ENCODE data around the gene CDH10. TPM values are rescaled to one million over a fixed set of nuclear protein-coding genes. Genes with fewer than 3 reads are reported as not detected.

CDH10 gene
- under 1 TPM in 2 of 4 donors, not detected in 2; 0.32 to 0.78 TPM for polyA plus RNA-seq
- long read RNA-seq, donor 1, result 0 reads
- long read RNA-seq, donor 2, result 0 reads
- long read RNA-seq, donor 3, partial matches to known transcripts, result 0 of 1 reads
- long read RNA-seq, donor 3, other reads (novel, unspliced or antisense), result 0 of 1 reads
- long read RNA-seq, donor 4, result 0 reads
- long read RNA-seq, donor 5, result 0 reads
- long read RNA-seq, donor 6, result 0 reads
- long read RNA-seq, donor 7, result 0 reads
- long read RNA-seq, donor 8, result 0 reads
- long read RNA-seq, donor 9, result 0 reads
- long read RNA-seq, donor 10, result 0 reads

DNA sequence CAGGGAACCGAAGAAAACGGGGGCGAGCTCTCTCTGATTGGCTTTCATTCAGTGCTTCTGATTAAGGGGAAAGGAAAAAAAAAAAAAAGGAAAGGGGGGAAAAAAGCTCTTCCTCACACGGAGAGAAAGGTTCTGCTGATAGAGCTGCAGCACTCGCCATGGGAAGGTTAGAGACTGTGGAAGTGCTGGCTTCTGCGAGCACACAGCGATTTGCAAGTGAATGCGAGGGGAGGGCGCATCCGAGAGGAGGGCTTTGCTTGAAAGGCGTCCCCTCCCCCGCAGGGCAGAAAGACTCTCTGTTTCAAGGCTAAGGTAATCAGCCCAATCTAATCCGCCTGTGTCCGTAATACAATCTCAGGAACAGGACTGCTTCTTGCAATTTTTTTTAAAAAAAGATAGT lies at the start of gene CDH10:
Gene CDH10 (minus strand): TSS at position 218 of the 400 bp plus-strand sequence. CDS start 51,488 bp downstream, outside the sequence.
- 2 to 8% (median 6%) methylated on average over 14 of the region's 14 CpGs for WGBS, 3 donors
- FAIRE-seq (no peak), DNase-seq (peak in 1 of 2 donors; percentile 9)
- H3K4me3 ChIP-seq (ENCODE audit: low read depth in 1 of 3, low read length in 3 of 3), result peak within 1 kb of the TSS in 1 of 3 donors; percentile 23
- no peaks in the 10 kb centered on the region for H3K4me1 ChIP-seq (ENCODE audit: control insufficient read depth in 3 of 3, insufficient read depth in 2 of 3, low read depth in 1 of 3, low read length in 2 of 3)
- peaks cover 0 to 8% (median 0%) of the 10 kb centered on the region in 3 donors for H3K27me3 ChIP-seq (ENCODE audit: control insufficient read depth in 3 of 3, insufficient read depth in 3 of 3, low read length in 3 of 3)
- H3K36me3 ChIP-seq (ENCODE audit: control insufficient read depth in 3 of 3, insufficient read depth in 2 of 3, low read depth in 1 of 3, low read length in 3 of 3), result no peaks in the 10 kb centered on the region
- H3K9me3 ChIP-seq (ENCODE audit: control insufficient read depth in 2 of 2, insufficient read depth in 1 of 2, low read depth in 1 of 2, low read length in 1 of 2), result no peaks in the 10 kb centered on the region
- no peak within 1 kb of the TSS for H3K27ac ChIP-seq (ENCODE audit: low read depth in 1 of 3, low read length in 2 of 3)

DNA sequence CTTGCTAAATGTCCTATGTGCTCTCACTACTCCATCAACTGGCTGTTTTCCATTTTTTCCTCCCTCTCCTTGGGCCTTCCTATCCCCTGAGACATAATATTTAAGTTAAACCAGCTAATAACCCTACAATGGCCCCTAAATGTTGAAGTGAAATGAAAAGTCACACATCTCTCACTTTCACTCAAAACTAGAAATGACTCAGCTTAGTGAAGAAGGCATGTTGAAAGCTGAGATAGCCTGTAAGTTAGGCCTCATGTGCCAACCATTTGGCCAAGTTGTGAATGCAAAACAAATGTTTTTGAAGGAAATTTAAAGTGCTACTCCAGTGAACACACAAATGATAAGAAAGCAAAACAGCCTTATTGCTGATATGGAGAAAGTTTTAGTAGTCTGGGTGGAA lies 48.8 kb upstream of the CDH10 start:
- no peak overlapping the region for H3K27ac ChIP-seq (ENCODE audit: low read depth in 1 of 3, low read length in 2 of 3)
- H3K4me3 ChIP-seq (ENCODE audit: low read depth in 1 of 3, low read length in 3 of 3), result no peak overlapping the region
- no peaks in the 10 kb centered on the region for H3K36me3 ChIP-seq (ENCODE audit: control insufficient read depth in 3 of 3, insufficient read depth in 2 of 3, low read depth in 1 of 3, low read length in 3 of 3)
- H3K4me1 ChIP-seq (ENCODE audit: control insufficient read depth in 3 of 3, insufficient read depth in 2 of 3, low read depth in 1 of 3, low read length in 2 of 3), result no peaks in the 10 kb centered on the region
- FAIRE-seq (no peak), DNase-seq (no peak)
- no peaks in the 10 kb centered on the region for H3K27me3 ChIP-seq (ENCODE audit: control insufficient read depth in 3 of 3, insufficient read depth in 3 of 3, low read length in 3 of 3)
- H3K9me3 ChIP-seq (ENCODE audit: control insufficient read depth in 2 of 2, insufficient read depth in 1 of 2, low read depth in 1 of 2, low read length in 1 of 2), result no peaks in the 10 kb centered on the region

DNA sequence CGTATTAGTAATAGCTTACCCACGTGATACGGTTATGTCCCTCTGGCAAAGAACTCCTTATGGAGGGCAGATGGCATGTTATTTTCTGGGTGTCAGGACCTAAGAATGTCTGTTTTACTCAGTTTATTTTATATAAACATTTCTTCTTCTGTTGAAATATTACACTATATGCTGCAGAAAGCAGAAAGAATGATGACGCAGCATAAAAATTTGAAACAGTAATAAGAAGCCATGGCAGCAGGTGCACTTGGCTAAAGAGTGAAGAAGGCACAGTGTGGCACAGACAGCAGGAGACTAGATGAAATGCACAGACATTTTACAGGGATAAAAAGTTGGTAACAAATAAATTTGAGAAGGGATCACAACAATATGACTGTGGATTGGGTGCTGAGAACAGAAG lies 46.3 kb upstream of the CDH10 start:
- Histone ChIP-seq H3K27ac (ENCODE audit: low read depth in 1 of 3, low read length in 2 of 3) (no peak overlapping the region), H3K9me3 (ENCODE audit: control insufficient read depth in 2 of 2, insufficient read depth in 1 of 2, low read depth in 1 of 2, low read length in 1 of 2) (peaks cover 5 to 17% of the 10 kb centered on the region in 2 donors), H3K4me1 (ENCODE audit: control insufficient read depth in 3 of 3, insufficient read depth in 2 of 3, low read depth in 1 of 3, low read length in 2 of 3) (no peaks in the 10 kb centered on the region), H3K36me3 (ENCODE audit: control insufficient read depth in 3 of 3, insufficient read depth in 2 of 3, low read depth in 1 of 3, low read length in 3 of 3) (no peaks in the 10 kb centered on the region), H3K27me3 (ENCODE audit: control insufficient read depth in 3 of 3, insufficient read depth in 3 of 3, low read length in 3 of 3) (no peaks in the 10 kb centered on the region), H3K4me3 (ENCODE audit: low read depth in 1 of 3, low read length in 3 of 3) (no peak overlapping the region)
- FAIRE-seq (no peak), DNase-seq (no peak)
- WGBS, 3 donors, result 81 to 93% (median 93%) methylated on average over 4 of the region's 4 CpGs

DNA sequence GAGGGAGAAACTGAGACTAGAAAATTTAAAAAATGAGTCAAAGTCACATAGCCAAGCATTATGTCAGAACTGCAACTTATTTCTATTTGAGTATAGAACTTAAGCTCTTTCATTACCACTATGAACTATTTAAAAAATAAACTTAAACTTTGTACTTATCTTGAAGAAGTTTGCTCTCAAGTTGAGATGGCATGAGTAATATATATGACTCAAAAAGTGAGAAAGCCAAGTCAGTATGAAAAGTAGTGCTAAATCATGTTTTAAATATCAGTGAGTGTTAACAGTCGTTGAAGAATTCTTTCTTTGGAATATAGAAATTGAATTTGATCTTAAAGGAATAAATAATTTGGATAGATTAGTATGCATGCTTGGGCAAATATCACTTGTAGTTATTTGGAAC lies 36.3 kb upstream of the CDH10 start:
- no peaks in the 10 kb centered on the region for H3K36me3 ChIP-seq (ENCODE audit: control insufficient read depth in 3 of 3, insufficient read depth in 2 of 3, low read depth in 1 of 3, low read length in 3 of 3)
- no peaks in the 10 kb centered on the region for H3K27me3 ChIP-seq (ENCODE audit: control insufficient read depth in 3 of 3, insufficient read depth in 3 of 3, low read length in 3 of 3)
- H3K4me3 ChIP-seq (ENCODE audit: low read depth in 1 of 3, low read length in 3 of 3), result no peak overlapping the region
- no peaks in the 10 kb centered on the region for H3K4me1 ChIP-seq (ENCODE audit: control insufficient read depth in 3 of 3, insufficient read depth in 2 of 3, low read depth in 1 of 3, low read length in 2 of 3)
- 54 to 71% (median 61%) methylated on average over 1 of the region's 1 CpG for WGBS, 3 donors
- no peak overlapping the region for H3K27ac ChIP-seq (ENCODE audit: low read depth in 1 of 3, low read length in 2 of 3)
- no peak for DNase-seq
- H3K9me3 ChIP-seq (ENCODE audit: control insufficient read depth in 2 of 2, insufficient read depth in 1 of 2, low read depth in 1 of 2, low read length in 1 of 2), result peaks cover 0 to 9% of the 10 kb centered on the region in 2 donors
- no peak for FAIRE-seq

DNA sequence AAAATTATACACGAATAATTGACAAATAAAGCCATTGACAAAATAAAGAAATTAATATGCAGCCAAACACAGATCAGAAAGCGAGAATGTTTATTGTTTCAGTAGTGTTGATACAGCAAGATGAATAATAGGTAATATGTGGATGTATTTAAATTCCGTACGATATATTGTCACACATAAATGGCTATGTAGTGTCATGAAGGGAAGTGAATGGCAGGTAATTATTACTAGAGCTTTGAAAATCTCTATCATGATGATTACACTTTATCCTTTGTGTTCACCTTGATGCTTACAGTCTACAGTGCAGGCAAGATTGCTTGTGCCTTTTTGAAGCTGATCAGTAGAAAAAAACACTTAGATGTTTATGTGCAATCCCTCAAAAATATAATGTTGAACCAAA lies 23.3 kb upstream of the CDH10 start:
- Histone ChIP-seq H3K36me3 (ENCODE audit: control insufficient read depth in 3 of 3, insufficient read depth in 2 of 3, low read depth in 1 of 3, low read length in 3 of 3) (no peaks in the 10 kb centered on the region), H3K4me3 (ENCODE audit: low read depth in 1 of 3, low read length in 3 of 3) (no peak overlapping the region), H3K27me3 (ENCODE audit: control insufficient read depth in 3 of 3, insufficient read depth in 3 of 3, low read length in 3 of 3) (no peaks in the 10 kb centered on the region), H3K9me3 (ENCODE audit: control insufficient read depth in 2 of 2, insufficient read depth in 1 of 2, low read depth in 1 of 2, low read length in 1 of 2) (no peaks in the 10 kb centered on the region), H3K4me1 (ENCODE audit: control insufficient read depth in 3 of 3, insufficient read depth in 2 of 3, low read depth in 1 of 3, low read length in 2 of 3) (no peaks in the 10 kb centered on the region), H3K27ac (ENCODE audit: low read depth in 1 of 3, low read length in 2 of 3) (no peak overlapping the region)
- 85 to 89% (median 87%) methylated on average over 4 of the region's 4 CpGs for WGBS, 3 donors
- DNase-seq (no peak), FAIRE-seq (no peak)

DNA sequence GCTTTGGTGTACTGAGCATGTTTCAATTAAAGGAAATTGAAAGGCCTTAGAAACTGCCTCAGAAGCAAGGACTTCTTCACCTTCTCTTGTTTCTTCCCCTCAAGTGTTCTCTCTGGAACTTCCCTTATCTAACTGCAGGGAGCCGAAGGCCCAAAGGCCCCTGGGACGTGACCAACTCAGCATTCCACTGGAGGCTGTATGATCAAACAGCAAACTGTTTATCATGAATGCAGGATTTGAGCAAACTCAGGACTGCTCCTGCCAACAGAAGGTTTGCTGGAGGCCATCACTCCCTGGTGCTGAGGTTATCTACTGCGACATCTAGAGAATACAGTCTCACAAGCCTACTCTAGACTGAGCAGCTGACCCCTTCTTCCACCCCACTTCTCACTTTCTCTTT lies 4.8 kb upstream of the CDH10 start:
- FAIRE-seq, result no peak
- 45 to 59% (median 52%) methylated on average over 3 of the region's 3 CpGs for WGBS, 3 donors
- peaks cover 0 to 6% (median 0%) of the 10 kb centered on the region in 3 donors for H3K27me3 ChIP-seq (ENCODE audit: control insufficient read depth in 3 of 3, insufficient read depth in 3 of 3, low read length in 3 of 3)

DNA sequence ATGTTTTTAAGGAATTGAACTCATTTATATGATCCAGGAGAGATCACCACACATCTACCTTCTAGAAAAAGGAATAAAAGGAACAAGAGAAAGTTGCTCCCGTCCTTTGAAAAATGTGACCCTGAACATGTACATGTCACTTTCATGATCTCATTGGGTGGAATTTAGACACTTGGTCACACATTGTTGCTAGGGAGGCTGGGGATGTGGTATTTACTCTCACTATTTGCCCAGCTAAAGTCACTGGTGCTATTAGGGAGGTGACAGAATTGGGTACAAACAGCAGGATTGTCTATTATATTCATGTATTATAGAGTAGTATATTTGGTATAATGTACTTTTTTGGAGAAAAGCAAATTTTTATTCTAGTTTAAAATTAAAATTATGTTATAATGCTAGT lies 2.1 kb upstream of the CDH10 start:
- Histone ChIP-seq H3K36me3 (ENCODE audit: control insufficient read depth in 3 of 3, insufficient read depth in 2 of 3, low read depth in 1 of 3, low read length in 3 of 3) (no peaks in the 10 kb centered on the region), H3K27ac (ENCODE audit: low read depth in 1 of 3, low read length in 2 of 3) (no peak overlapping the region), H3K9me3 (ENCODE audit: control insufficient read depth in 2 of 2, insufficient read depth in 1 of 2, low read depth in 1 of 2, low read length in 1 of 2) (no peaks in the 10 kb centered on the region), H3K4me3 (ENCODE audit: low read depth in 1 of 3, low read length in 3 of 3) (no peak overlapping the region), H3K4me1 (ENCODE audit: control insufficient read depth in 3 of 3, insufficient read depth in 2 of 3, low read depth in 1 of 3, low read length in 2 of 3) (peaks cover 0 to 6% (median 0%) of the 10 kb centered on the region in 3 donors), H3K27me3 (ENCODE audit: control insufficient read depth in 3 of 3, insufficient read depth in 3 of 3, low read length in 3 of 3) (peaks cover 0 to 8% (median 0%) of the 10 kb centered on the region in 3 donors)
- DNase-seq (no peak), FAIRE-seq (no peak)
- WGBS, 3 donors, result 56 to 80% (median 77%) methylated on average over 1 of the region's 1 CpG

More for the DNA sequence above, 4.8 kb upstream of the CDH10 start:
- Histone ChIP-seq H3K4me3 (ENCODE audit: low read depth in 1 of 3, low read length in 3 of 3) (no peak overlapping the region), H3K27ac (ENCODE audit: low read depth in 1 of 3, low read length in 2 of 3) (no peak overlapping the region), H3K4me1 (ENCODE audit: control insufficient read depth in 3 of 3, insufficient read depth in 2 of 3, low read depth in 1 of 3, low read length in 2 of 3) (peaks cover 0 to 11% (median 0%) of the 10 kb centered on the region in 3 donors), H3K9me3 (ENCODE audit: control insufficient read depth in 2 of 2, insufficient read depth in 1 of 2, low read depth in 1 of 2, low read length in 1 of 2) (peaks cover 0 to 2% of the 10 kb centered on the region in 2 donors), H3K36me3 (ENCODE audit: control insufficient read depth in 3 of 3, insufficient read depth in 2 of 3, low read depth in 1 of 3, low read length in 3 of 3) (no peaks in the 10 kb centered on the region)
- DNase-seq, result no peak

DNA sequence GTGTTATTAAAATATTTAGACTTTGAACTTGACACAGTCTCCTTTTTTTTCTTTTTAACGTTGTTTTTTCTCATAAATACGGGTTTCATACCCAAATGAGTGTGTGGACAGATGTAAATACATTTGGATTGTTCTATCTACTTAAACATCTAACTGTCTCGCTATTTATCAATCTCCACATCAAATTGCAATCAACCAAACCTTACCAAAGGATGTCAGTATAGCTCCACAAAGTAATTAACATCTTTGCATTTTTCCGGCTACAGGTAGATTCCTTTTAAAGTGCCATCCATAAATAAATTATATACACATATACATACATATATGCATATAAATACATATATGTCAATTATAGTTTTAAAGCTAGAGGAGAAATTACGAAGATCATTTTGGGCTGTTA lies 705 bp upstream of the CDH10 start:
- FAIRE-seq, result no peak
- Histone ChIP-seq H3K36me3 (ENCODE audit: control insufficient read depth in 3 of 3, insufficient read depth in 2 of 3, low read depth in 1 of 3, low read length in 3 of 3) (no peaks in the 10 kb centered on the region), H3K9me3 (ENCODE audit: control insufficient read depth in 2 of 2, insufficient read depth in 1 of 2, low read depth in 1 of 2, low read length in 1 of 2) (no peaks in the 10 kb centered on the region), H3K4me3 (ENCODE audit: low read depth in 1 of 3, low read length in 3 of 3) (no peak overlapping the region), H3K27ac (ENCODE audit: low read depth in 1 of 3, low read length in 2 of 3) (no peak overlapping the region), H3K27me3 (ENCODE audit: control insufficient read depth in 3 of 3, insufficient read depth in 3 of 3, low read length in 3 of 3) (peaks cover 0 to 8% (median 0%) of the 10 kb centered on the region in 3 donors), H3K4me1 (ENCODE audit: control insufficient read depth in 3 of 3, insufficient read depth in 2 of 3, low read depth in 1 of 3, low read length in 2 of 3) (no peaks in the 10 kb centered on the region)
- no peak for DNase-seq
- WGBS, 3 donors, result 39 to 52% (median 45%) methylated on average over 5 of the region's 5 CpGs

DNA sequence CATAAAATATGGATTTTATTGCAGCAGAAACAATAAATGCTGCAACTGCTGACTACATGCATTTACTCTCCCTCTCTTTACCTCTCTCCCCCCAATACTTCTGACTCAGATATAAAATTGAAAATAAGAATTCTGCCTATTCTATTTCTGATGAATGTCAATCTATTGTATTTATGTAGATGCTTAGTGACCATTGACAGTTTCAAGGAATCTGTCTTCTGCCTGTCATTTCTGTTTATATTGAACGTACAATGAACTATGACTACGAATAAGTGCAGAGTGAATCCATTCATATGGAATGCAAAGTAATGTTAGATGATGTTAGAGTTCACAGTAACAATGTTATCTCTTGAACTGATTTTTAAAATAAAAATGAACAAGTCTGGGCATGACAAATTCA lies 898 bp downstream of the CDH10 start:
- H3K4me3 ChIP-seq (ENCODE audit: low read depth in 1 of 3, low read length in 3 of 3), result no peak overlapping the region

More for the DNA sequence above, 898 bp downstream of the CDH10 start:
- no peak for DNase-seq
- Histone ChIP-seq H3K4me1 (ENCODE audit: control insufficient read depth in 3 of 3, insufficient read depth in 2 of 3, low read depth in 1 of 3, low read length in 2 of 3) (no peaks in the 10 kb centered on the region), H3K9me3 (ENCODE audit: control insufficient read depth in 2 of 2, insufficient read depth in 1 of 2, low read depth in 1 of 2, low read length in 1 of 2) (no peaks in the 10 kb centered on the region), H3K27ac (ENCODE audit: low read depth in 1 of 3, low read length in 2 of 3) (no peak overlapping the region), H3K36me3 (ENCODE audit: control insufficient read depth in 3 of 3, insufficient read depth in 2 of 3, low read depth in 1 of 3, low read length in 3 of 3) (no peaks in the 10 kb centered on the region), H3K27me3 (ENCODE audit: control insufficient read depth in 3 of 3, insufficient read depth in 3 of 3, low read length in 3 of 3) (peaks cover 0 to 8% (median 0%) of the 10 kb centered on the region in 3 donors)
- FAIRE-seq, result no peak
- WGBS, 3 donors, result 67 to 84% (median 71%) methylated on average over 2 of the region's 2 CpGs
